Measurements from ENCODE around the gene DCAF6. TPM values are rescaled to one million over a fixed set of nuclear protein-coding genes. Genes with fewer than 3 reads are reported as not detected.

DCAF6 gene
- total and polyA plus RNA-seq, 4 donors: 19.7 to 120 (median 28.2) TPM

- DNase-seq: no peak
- Histone ChIP-seq H3K4me1 (ENCODE audit: control insufficient read depth in 5 of 5, insufficient read depth in 5 of 5, low read length in 5 of 5) (peaks cover 0 to 3% (median 0%) of the 10 kb centered on the region in 5 donors), H3K9ac (ENCODE audit: insufficient read depth in 1 of 2, low read length in 2 of 2) (no peak overlapping the region), H3K4me3 (no peak overlapping the region), H3K27ac (ENCODE audit: low read depth in 1 of 2, low read length in 1 of 2) (no peak overlapping the region), H3K27me3 (ENCODE audit: control insufficient read depth in 3 of 3, insufficient read depth in 3 of 3, low read length in 2 of 3) (no peaks in the 10 kb centered on the region), H3K36me3 (ENCODE audit: control insufficient read depth in 4 of 4, insufficient read depth in 4 of 4, low read length in 4 of 4) (peaks cover 0 to 17% (median 7%) of the 10 kb centered on the region in 4 donors), H3K9me3 (ENCODE audit: control insufficient read depth in 4 of 4, insufficient read depth in 3 of 4, low read length in 3 of 4) (no peaks in the 10 kb centered on the region)
- 90 to 92% methylated on average over 14 of the region's 14 CpGs for WGBS, 2 donors
- no peak for TF ChIP-seq CTCF (IDR thresholded peaks at IDR 0.05; ENCODE audit: control extremely low read depth, extremely low read depth)
- no peak for ATAC-seq (ENCODE audit: insufficient read depth, low FRiP score)
These were observed 153.9 kb downstream of the DCAF6 start for GRCh38 chr1:168090395-168090794.

GRCh38 chr1:168091063-168091462, 154.6 kb downstream of the DCAF6 start:
- Histone ChIP-seq H3K4me3 (no peak overlapping the region), H3K27me3 (ENCODE audit: control insufficient read depth in 3 of 3, insufficient read depth in 3 of 3, low read length in 2 of 3) (no peaks in the 10 kb centered on the region), H3K36me3 (ENCODE audit: control insufficient read depth in 4 of 4, insufficient read depth in 4 of 4, low read length in 4 of 4) (peaks cover 0 to 17% (median 7%) of the 10 kb centered on the region in 4 donors), H3K4me1 (ENCODE audit: control insufficient read depth in 5 of 5, insufficient read depth in 5 of 5, low read length in 5 of 5) (no peaks in the 10 kb centered on the region), H3K9me3 (ENCODE audit: control insufficient read depth in 4 of 4, insufficient read depth in 3 of 4, low read length in 3 of 4) (no peaks in the 10 kb centered on the region), H3K27ac (ENCODE audit: low read depth in 1 of 2, low read length in 1 of 2) (no peak overlapping the region), H3K9ac (ENCODE audit: insufficient read depth in 1 of 2, low read length in 2 of 2) (no peak overlapping the region)
- WGBS, 2 donors: 93 to 96% methylated on average over 9 of the region's 9 CpGs
- TF ChIP-seq CTCF (IDR thresholded peaks at IDR 0.05; ENCODE audit: control extremely low read depth, extremely low read depth): no peak
- ATAC-seq (ENCODE audit: insufficient read depth, low FRiP score): no peak
- DNase-seq: no peak

- Histone ChIP-seq H3K9ac (ENCODE audit: insufficient read depth in 1 of 2, low read length in 2 of 2) (no peak overlapping the region), H3K4me1 (ENCODE audit: control insufficient read depth in 5 of 5, insufficient read depth in 5 of 5, low read length in 5 of 5) (no peaks in the 10 kb centered on the region), H3K36me3 (ENCODE audit: control insufficient read depth in 4 of 4, insufficient read depth in 4 of 4, low read length in 4 of 4) (peaks cover 0 to 22% (median 11%) of the 10 kb centered on the region in 4 donors), H3K9me3 (ENCODE audit: control insufficient read depth in 4 of 4, insufficient read depth in 3 of 4, low read length in 3 of 4) (no peaks in the 10 kb centered on the region), H3K27ac (ENCODE audit: low read depth in 1 of 2, low read length in 1 of 2) (no peak overlapping the region), H3K27me3 (ENCODE audit: control insufficient read depth in 3 of 3, insufficient read depth in 3 of 3, low read length in 2 of 3) (no peaks in the 10 kb centered on the region), H3K4me3 (no peak overlapping the region)
- no peak for DNase-seq
- 82% methylated on average over 8 of the region's 8 CpGs for WGBS, 2 donors
- TF ChIP-seq CTCF (IDR thresholded peaks at IDR 0.05; ENCODE audit: control extremely low read depth, extremely low read depth): no peak
- ATAC-seq (ENCODE audit: insufficient read depth, low FRiP score): no peak
These were observed 155.5 kb downstream of the DCAF6 start for GRCh38 chr1:168091720-168092550.

All from lung (tissue), 12 donors.